GM19395 (cell line): Measurements from ENCODE around the gene TBCD.
"Not testable (repeated sequence)": the region's sequence is repeated elsewhere in the genome, so short reads cannot be mapped to it uniquely, and the experiment has no call there.

Source experiments
- ATAC-seq: cut with Tn5 transposase; IDR thresholded peaks from one replicate; pipeline ENCODE4 v1.9.1; 2021; ENCODE audit warnings: mild to moderate bottlenecking, moderate library complexity; ENCODE audit not compliant: unreplicated experiment

TBCD gene

GRCh38 chr17:82985428-82985805, 233.6 kb downstream of the TBCD start:
- no peak for ATAC-seq

- ATAC-seq, result no peak
Observed at GRCh38 chr17:82985973-82986372, 234.1 kb downstream of the TBCD start.

- ATAC-seq, result not testable (repeated sequence)
Observed at GRCh38 chr17:82989051-82989450, 237.2 kb downstream of the TBCD start.

- ATAC-seq, result no peak
Observed at GRCh38 chr17:82989881-82990280, 238.0 kb downstream of the TBCD start.

GRCh38 chr17:82993005-82993404, 241.1 kb downstream of the TBCD start:
- no peak for ATAC-seq
